WTC11 (cell line): ENCODE data around the gene ADGRE2. TPM values are rescaled to one million over a fixed set of nuclear protein-coding genes. Genes with fewer than 3 reads are reported as not detected.

Experiments used
- ATAC-seq: fragments of 200-7000 bp; cut with Tn5 transposase; 2 replicates; pipeline ENCODE4 v1.10.0; 2021; ENCODE audit warnings: mild to moderate bottlenecking, moderate library complexity
- CTCF ChIA-PET: fragments of 300-600 bp; sonication (Branson Sonifier 250); formaldehyde crosslinking; loops from one replicate; lab custom pipeline; 2021; ENCODE audit warnings: antibody characterized with exemption; lab: Charles Lee
- POLR2A ChIA-PET: fragments of 350-600 bp; sonication (Branson Sonifier 250); formaldehyde crosslinking; loops from one replicate; lab custom pipeline; 2021; ENCODE audit warnings: antibody characterized with exemption; lab: Charles Lee
- DNase-seq: peaks from one replicate; pipeline ENCODE4 v3.0.0; 2021; ENCODE audit warnings: low spot score
- H3K27ac Mint-ChIP-seq: 2 replicates; pipeline ENCODE4 v1.8.0; 2021; ENCODE audit warnings: mixed read lengths
- H3K27me3 Mint-ChIP-seq: 2 replicates; pipeline ENCODE4 v1.8.0; 2021; ENCODE audit warnings: low read depth, mild to moderate bottlenecking, moderate library complexity, mixed read lengths
- H3K36me3 Mint-ChIP-seq: 2 replicates; pipeline ENCODE4 v1.8.0; 2021; ENCODE audit warnings: mixed read lengths
- H3K4me1 Mint-ChIP-seq: 2 replicates; pipeline ENCODE4 v1.8.0; 2022; ENCODE audit warnings: mixed read lengths
- H3K4me3 Mint-ChIP-seq: 2 replicates; pipeline ENCODE4 v1.8.0; 2021; ENCODE audit warnings: mild to moderate bottlenecking, moderate library complexity, mixed read lengths
- H3K9me3 Mint-ChIP-seq: 2 replicates; pipeline ENCODE4 v1.8.0; 2021; ENCODE audit warnings: mixed read lengths
- GRHL2 ChIP-seq: fragments of 250-450 bp; sonication (Bioruptor Pico); IDR thresholded peaks from 2 replicates; pipeline ENCODE4 v1.8.0; 2022; ENCODE audit warnings: mild to moderate bottlenecking, moderate library complexity; ENCODE audit not compliant: insufficient replicate concordance, severe bottlenecking
- JAZF1 ChIP-seq: fragments of 250-450 bp; sonication (Bioruptor Pico); IDR thresholded peaks from 2 replicates; pipeline ENCODE4 v1.9.0; 2021; ENCODE audit warnings: moderate library complexity, mild to moderate bottlenecking, inconsistent platforms
- MYBL2 ChIP-seq: sonication (generic); formaldehyde crosslinking; IDR thresholded peaks from 2 replicates; pipeline ENCODE4 v1.8.1; 2023; ENCODE audit warnings: mild to moderate bottlenecking, moderate library complexity, missing genetic modification reagents
- NFATC4 ChIP-seq: fragments of 250-450 bp; sonication (Bioruptor Pico); IDR thresholded peaks from 2 replicates; pipeline ENCODE4 v1.9.0; 2021; ENCODE audit warnings: mild to moderate bottlenecking
- OVOL2 ChIP-seq: fragments of 250-450 bp; sonication (Bioruptor Pico); IDR thresholded peaks from 2 replicates; pipeline ENCODE4 v1.9.0; 2021; ENCODE audit warnings: mild to moderate bottlenecking, borderline replicate concordance
- TCF7 ChIP-seq: sonication (generic); formaldehyde crosslinking; IDR thresholded peaks from 2 replicates; pipeline ENCODE4 v1.8.0; 2022; ENCODE audit warnings: mild to moderate bottlenecking, low read depth, missing genetic modification reagents, moderate library complexity
- TEAD1 ChIP-seq: sonication (generic); formaldehyde crosslinking; IDR thresholded peaks from 2 replicates; pipeline ENCODE4 v1.8.0; 2022; ENCODE audit warnings: mild to moderate bottlenecking, missing genetic modification reagents
- TP53 ChIP-seq: sonication (generic); formaldehyde crosslinking; IDR thresholded peaks from 2 replicates; pipeline ENCODE4 v1.8.1; 2023; ENCODE audit warnings: mild to moderate bottlenecking, missing genetic modification reagents
- ZNF232 ChIP-seq: sonication (generic); formaldehyde crosslinking; IDR thresholded peaks from 2 replicates; pipeline ENCODE4 v1.8.0; 2022; ENCODE audit warnings: mild to moderate bottlenecking, missing genetic modification reagents
- ZNF396 ChIP-seq: fragments of 250-450 bp; sonication (Bioruptor Pico); IDR thresholded peaks from 2 replicates; pipeline ENCODE4 v1.8.0; 2021; ENCODE audit warnings: mild to moderate bottlenecking, moderate library complexity, borderline replicate concordance
- ZNF416 ChIP-seq: fragments of 250-450 bp; sonication (Bioruptor Pico); IDR thresholded peaks from 2 replicates; pipeline ENCODE4 v1.9.0; 2021; ENCODE audit warnings: mild to moderate bottlenecking, inconsistent platforms
- total RNA-seq: library from RNA; stranded (reverse); gene quantifications from 3 replicates; pipeline ENCODE4 v1.2.3, GENCODE V29; 2021
- TF ChIP-seq, protein P1 (sequence below): fragments of 250-450 bp; sonication (Bioruptor Pico); IDR thresholded peaks from 2 replicates; pipeline ENCODE4 v1.8.0; 2021; ENCODE audit warnings: mild to moderate bottlenecking
- TF ChIP-seq, protein P2 (sequence below): fragments of 250-450 bp; sonication (Bioruptor Pico); IDR thresholded peaks from 2 replicates; pipeline ENCODE4 v1.9.0; 2021; ENCODE audit warnings: moderate library complexity, mild to moderate bottlenecking, inconsistent platforms, borderline replicate concordance
- TF ChIP-seq, protein P3 (sequence below): sonication (generic); formaldehyde crosslinking; IDR thresholded peaks from 2 replicates; pipeline ENCODE4 v1.8.0; 2022; ENCODE audit warnings: missing genetic modification reagents
- TF ChIP-seq, protein P4 (sequence below): sonication (generic); formaldehyde crosslinking; conservative IDR thresholded peaks from 2 replicates; pipeline ENCODE4 v1.8.1; 2022; ENCODE audit warnings: mild to moderate bottlenecking, missing genetic modification reagents
- TF ChIP-seq, protein P5 (sequence below): fragments of 250-450 bp; sonication (Bioruptor Pico); IDR thresholded peaks from 2 replicates; pipeline ENCODE4 v2.1.2; 2022; ENCODE audit warnings: mild to moderate bottlenecking, moderate library complexity
- TF ChIP-seq, protein P6 (sequence below): fragments of 250-450 bp; sonication (Bioruptor Pico); IDR thresholded peaks from 2 replicates; pipeline ENCODE4 v1.9.0; 2021; ENCODE audit warnings: mild to moderate bottlenecking

The ADGRE2 gene
- total RNA-seq, 1 experiment from 2014 or later = 4.0 TPM

DNA sequence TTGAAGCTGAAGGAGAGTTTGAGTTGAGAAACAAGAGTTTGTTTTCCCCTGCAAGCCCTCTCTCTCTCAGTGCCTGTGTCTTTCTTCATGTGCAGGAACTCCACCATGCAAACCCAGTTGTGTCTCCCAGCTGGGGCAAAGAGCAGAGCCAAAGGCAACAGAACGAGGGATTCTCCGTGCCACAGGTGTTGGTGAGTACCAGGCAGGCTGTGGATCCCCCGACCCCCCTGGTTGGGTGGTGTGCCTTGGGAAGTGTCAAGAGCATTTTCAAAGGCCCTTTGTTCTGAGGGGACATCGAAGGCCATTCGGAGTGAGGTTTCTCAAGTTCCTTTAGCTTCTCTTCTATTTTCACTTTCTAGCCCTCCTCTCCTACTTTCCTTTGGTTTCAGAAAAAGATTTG, 82.9 kb downstream of the ADGRE2 start:
- no peak for ATAC-seq
- H3K4me1 Mint-ChIP-seq = peaks cover 4% of the 10 kb centered on the region; the same call in 1 of the 2 replicates
- H3K9me3 Mint-ChIP-seq = no peaks in the 10 kb centered on the region
- TF ChIP-seq ZNF396 (CRISPR knock-in tag) (no peak), MYBL2 (CRISPR knock-in tag) (no peak), ZNF232 (no peak), OVOL2 (CRISPR knock-in tag) (no peak), NFATC4 (no peak), GRHL2 (CRISPR knock-in tag) (no peak), TCF7 (no peak), ZNF416 (CRISPR knock-in tag) (no peak), JAZF1 (no peak), TEAD1 (CRISPR knock-in tag) (no peak)
- TF ChIP-seq, protein P1, sequence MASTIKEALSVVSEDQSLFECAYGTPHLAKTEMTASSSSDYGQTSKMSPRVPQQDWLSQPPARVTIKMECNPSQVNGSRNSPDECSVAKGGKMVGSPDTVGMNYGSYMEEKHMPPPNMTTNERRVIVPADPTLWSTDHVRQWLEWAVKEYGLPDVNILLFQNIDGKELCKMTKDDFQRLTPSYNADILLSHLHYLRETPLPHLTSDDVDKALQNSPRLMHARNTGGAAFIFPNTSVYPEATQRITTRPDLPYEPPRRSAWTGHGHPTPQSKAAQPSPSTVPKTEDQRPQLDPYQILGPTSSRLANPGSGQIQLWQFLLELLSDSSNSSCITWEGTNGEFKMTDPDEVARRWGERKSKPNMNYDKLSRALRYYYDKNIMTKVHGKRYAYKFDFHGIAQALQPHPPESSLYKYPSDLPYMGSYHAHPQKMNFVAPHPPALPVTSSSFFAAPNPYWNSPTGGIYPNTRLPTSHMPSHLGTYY = no peak
- TF ChIP-seq, protein P2, sequence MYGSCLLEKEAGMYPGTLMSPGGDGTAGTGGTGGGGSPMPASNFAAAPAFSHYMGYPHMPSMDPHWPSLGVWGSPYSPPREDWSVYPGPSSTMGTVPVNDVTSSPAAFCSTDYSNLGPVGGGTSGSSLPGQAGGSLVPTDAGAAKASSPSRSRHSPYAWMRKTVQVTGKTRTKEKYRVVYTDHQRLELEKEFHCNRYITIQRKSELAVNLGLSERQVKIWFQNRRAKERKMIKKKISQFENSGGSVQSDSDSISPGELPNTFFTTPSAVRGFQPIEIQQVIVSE = no peak
- TF ChIP-seq, protein P3, sequence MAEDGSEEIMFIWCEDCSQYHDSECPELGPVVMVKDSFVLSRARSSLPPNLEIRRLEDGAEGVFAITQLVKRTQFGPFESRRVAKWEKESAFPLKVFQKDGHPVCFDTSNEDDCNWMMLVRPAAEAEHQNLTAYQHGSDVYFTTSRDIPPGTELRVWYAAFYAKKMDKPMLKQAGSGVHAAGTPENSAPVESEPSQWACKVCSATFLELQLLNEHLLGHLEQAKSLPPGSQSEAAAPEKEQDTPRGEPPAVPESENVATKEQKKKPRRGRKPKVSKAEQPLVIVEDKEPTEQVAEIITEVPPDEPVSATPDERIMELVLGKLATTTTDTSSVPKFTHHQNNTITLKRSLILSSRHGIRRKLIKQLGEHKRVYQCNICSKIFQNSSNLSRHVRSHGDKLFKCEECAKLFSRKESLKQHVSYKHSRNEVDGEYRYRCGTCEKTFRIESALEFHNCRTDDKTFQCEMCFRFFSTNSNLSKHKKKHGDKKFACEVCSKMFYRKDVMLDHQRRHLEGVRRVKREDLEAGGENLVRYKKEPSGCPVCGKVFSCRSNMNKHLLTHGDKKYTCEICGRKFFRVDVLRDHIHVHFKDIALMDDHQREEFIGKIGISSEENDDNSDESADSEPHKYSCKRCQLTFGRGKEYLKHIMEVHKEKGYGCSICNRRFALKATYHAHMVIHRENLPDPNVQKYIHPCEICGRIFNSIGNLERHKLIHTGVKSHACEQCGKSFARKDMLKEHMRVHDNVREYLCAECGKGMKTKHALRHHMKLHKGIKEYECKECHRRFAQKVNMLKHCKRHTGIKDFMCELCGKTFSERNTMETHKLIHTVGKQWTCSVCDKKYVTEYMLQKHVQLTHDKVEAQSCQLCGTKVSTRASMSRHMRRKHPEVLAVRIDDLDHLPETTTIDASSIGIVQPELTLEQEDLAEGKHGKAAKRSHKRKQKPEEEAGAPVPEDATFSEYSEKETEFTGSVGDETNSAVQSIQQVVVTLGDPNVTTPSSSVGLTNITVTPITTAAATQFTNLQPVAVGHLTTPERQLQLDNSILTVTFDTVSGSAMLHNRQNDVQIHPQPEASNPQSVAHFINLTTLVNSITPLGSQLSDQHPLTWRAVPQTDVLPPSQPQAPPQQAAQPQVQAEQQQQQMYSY (CRISPR knock-in tag) = no peak
- ChIA-PET POLR2A (no interaction called here), CTCF (no interaction called here)
- H3K4me3 Mint-ChIP-seq = no peak overlapping the region
- DNase-seq = no peak
- no peaks in the 10 kb centered on the region for H3K27me3 Mint-ChIP-seq
- H3K27ac Mint-ChIP-seq = no peak overlapping the region
- peaks cover 39% of the 10 kb centered on the region for H3K36me3 Mint-ChIP-seq

DNA sequence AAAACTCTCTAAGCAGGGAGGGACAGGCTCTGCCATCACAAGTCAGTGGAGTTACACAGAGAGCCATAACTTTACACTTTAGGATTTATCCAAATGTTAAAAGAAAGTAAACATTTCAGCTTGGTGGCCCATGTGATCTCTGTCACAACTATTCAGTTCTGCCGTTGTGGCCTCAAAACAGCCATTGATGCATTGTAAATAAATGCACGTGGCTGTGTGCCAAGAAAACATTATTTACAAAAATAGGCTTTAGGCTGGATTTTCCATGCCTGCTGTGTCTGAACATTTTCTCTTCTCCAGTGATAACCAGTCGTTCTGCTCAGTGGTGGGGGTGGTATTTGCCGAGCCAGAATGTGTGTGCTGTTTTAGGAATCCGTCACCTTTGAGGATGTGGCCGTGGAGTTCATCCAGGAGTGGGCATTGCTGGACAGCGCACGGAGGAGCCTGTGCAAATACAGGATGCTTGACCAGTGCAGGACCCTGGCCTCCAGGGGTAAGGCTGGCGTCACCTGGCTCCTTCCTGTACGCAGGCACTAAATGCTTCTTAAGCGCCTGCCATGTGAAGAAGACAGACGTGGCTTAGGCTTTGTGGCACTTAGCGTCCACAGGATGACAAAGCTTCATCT, 83.6 kb downstream of the ADGRE2 start:
- ChIA-PET POLR2A (no interaction called here), CTCF (interaction anchor here (0.5 to 2.0 kb wide), 2 partner anchors 121 to 397 kb away, joined by 3 to 8 read pairs; no protein-coding TSS in a partner anchor)
- peaks cover 31% of the 10 kb centered on the region for H3K36me3 Mint-ChIP-seq
- ATAC-seq (no peak), DNase-seq (no peak)
- TF ChIP-seq, protein P4, sequence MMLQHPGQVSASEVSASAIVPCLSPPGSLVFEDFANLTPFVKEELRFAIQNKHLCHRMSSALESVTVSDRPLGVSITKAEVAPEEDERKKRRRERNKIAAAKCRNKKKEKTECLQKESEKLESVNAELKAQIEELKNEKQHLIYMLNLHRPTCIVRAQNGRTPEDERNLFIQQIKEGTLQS (CRISPR knock-in tag) = no peak
- TF ChIP-seq, protein P5, sequence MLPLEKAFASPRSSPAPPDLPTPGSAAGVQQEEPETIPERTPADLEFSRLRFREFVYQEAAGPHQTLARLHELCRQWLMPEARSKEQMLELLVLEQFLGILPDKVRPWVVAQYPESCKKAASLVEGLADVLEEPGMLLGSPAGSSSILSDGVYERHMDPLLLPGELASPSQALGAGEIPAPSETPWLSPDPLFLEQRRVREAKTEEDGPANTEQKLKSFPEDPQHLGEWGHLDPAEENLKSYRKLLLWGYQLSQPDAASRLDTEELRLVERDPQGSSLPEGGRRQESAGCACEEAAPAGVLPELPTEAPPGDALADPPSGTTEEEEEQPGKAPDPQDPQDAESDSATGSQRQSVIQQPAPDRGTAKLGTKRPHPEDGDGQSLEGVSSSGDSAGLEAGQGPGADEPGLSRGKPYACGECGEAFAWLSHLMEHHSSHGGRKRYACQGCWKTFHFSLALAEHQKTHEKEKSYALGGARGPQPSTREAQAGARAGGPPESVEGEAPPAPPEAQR = no peak
- TF ChIP-seq TP53 (CRISPR knock-in tag) = no peak
- TF ChIP-seq, protein P6, sequence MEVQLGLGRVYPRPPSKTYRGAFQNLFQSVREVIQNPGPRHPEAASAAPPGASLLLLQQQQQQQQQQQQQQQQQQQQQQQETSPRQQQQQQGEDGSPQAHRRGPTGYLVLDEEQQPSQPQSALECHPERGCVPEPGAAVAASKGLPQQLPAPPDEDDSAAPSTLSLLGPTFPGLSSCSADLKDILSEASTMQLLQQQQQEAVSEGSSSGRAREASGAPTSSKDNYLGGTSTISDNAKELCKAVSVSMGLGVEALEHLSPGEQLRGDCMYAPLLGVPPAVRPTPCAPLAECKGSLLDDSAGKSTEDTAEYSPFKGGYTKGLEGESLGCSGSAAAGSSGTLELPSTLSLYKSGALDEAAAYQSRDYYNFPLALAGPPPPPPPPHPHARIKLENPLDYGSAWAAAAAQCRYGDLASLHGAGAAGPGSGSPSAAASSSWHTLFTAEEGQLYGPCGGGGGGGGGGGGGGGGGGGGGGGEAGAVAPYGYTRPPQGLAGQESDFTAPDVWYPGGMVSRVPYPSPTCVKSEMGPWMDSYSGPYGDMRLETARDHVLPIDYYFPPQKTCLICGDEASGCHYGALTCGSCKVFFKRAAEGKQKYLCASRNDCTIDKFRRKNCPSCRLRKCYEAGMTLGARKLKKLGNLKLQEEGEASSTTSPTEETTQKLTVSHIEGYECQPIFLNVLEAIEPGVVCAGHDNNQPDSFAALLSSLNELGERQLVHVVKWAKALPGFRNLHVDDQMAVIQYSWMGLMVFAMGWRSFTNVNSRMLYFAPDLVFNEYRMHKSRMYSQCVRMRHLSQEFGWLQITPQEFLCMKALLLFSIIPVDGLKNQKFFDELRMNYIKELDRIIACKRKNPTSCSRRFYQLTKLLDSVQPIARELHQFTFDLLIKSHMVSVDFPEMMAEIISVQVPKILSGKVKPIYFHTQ (CRISPR knock-in tag) = no peak
- no peak overlapping the region for H3K27ac Mint-ChIP-seq
- no peak overlapping the region for H3K4me3 Mint-ChIP-seq
- no peaks in the 10 kb centered on the region for H3K27me3 Mint-ChIP-seq
- peaks cover 6% of the 10 kb centered on the region; the same call in 1 of the 2 replicates for H3K4me1 Mint-ChIP-seq
- H3K9me3 Mint-ChIP-seq = no peaks in the 10 kb centered on the region
